Inflammatory macrophage (primary cell): ENCODE data around the gene WDR91.

Experiments used
- DNase-seq, 2 donors: peaks; one replicate each; pipeline ENCODE4 v3.0.0-alpha.2; 2020 to 2022

WDR91 gene

DNA sequence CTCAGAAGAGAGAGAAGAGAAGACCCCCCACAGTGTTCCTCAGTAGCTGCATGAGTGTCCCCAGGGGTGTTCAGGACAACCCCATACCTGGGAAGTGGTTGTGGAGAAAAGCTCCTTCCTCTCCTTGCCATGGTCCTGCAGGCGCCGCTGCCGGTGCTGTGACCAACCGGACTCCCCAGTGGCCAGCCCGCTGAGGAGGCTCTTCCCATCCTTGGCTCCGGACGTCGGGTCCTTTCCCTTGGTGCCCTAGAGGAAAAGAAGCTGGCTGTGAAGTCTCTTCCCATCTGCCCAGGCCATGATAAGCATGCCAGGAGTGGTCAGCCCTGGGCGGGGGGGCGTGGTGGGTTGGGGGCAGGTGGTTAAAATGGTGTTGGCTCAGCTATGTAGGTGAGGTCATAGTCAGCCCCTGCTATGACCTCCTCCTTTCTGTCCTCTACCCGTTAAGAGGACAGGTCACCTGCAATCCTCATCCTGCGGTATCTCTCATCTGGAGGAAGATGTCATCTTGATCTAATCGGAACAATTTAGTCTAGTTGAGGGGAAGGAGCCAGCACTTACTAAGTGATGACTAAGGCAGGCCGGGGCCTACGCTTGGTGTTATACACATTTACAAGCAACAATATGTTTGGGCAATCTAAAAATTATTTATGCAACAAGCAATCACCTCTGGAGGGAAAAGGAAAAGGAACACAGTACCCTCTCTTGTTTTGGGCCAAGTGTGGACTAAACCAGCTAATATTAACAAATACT, 13.2 kb downstream of the WDR91 start:
- no peak for DNase-seq

GRCh38 chr7:135197343-135197742, 14.0 kb downstream of the WDR91 start:
- no peak for DNase-seq

DNA sequence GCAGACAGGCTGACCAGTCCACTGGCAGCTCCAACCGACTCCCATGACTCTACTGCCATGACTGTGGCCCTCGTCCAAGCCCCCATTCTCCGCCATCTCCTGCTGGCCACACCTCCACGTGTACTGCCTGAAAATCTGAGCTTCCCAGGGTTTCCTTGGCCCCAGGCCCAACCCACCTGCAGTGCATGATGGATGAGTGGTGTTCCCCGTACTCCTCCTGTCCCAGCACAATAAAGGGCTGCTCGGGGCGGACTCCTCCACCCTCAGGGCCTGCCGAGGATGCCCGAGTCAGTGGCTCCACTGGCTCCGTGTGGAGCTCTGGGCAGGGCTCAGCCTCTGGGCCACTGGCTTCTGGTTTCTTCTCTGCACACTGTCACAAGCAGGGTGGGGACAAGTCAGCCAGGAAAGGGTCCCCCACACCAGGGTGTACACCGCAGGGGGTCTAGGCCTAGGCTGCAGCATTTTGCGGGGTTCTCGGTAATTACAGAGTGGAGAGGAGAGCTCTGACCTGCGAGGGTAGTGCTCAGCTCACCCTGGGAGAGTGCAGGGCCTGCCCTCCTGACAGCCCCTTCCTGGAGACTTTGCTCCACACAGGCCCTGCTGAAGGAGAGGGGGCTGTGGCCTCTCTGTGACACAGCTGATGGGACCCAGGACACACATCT, 15.2 kb downstream of the WDR91 start:
- DNase-seq: no peak

- no peak for DNase-seq
Observed at GRCh38 chr7:135195156-135195555, 16.2 kb downstream of the WDR91 start.

GRCh38 chr7:135194494-135195095, 16.7 kb downstream of the WDR91 start:
- DNase-seq: no peak

- no peak for DNase-seq
Observed at GRCh38 chr7:135193615-135194081, 17.7 kb downstream of the WDR91 start.

GRCh38 chr7:135192914-135193536, 18.3 kb downstream of the WDR91 start:
- DNase-seq: no peak

DNA sequence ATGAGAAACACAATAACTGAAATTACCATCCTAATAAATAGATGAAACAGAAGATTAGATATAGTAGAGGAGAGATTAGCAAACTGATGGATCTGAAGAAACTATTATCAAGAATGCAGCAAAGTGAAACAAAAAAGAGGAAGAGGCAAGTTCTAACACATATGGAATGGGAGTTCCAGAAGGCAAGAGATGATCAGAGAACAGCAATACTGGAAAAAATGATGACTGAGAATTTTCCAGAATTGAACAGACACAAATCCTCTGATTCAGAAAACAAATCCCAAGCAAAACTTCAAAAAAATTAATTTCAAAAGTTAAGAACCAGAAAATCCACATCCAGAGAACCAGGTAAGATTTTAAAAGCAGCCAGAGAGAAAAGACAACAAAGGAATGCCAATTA, 20.6 kb downstream of the WDR91 start:
- DNase-seq: no peak

GRCh38 chr7:135189961-135190360, 21.4 kb downstream of the WDR91 start:
- DNase-seq: no peak

GRCh38 chr7:135189221-135189662, 22.1 kb downstream of the WDR91 start:
- no peak for DNase-seq

- no peak for DNase-seq
Observed at GRCh38 chr7:135188298-135188984, 22.9 kb downstream of the WDR91 start.

DNA sequence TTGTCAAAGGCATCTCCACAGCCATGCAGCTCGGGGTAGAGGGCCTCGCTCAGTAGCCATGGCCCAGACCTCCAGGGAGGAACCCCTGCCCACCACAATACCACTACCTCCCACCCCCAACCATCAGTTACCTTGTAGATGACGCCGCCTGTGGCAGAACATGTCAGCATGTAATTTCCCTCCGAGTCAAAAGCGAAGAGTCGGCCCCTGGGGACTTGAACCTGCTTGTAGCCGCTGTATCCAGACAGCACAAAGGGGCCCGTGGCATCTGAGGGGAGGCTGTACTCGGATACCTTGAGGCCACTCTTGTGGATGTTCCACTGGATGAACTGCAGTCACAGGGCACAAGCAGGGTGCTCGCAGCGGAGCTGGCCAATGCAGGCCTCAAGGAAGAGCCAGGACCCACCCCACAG, 24.5 kb downstream of the WDR91 start:
- DNase-seq: no peak

DNA sequence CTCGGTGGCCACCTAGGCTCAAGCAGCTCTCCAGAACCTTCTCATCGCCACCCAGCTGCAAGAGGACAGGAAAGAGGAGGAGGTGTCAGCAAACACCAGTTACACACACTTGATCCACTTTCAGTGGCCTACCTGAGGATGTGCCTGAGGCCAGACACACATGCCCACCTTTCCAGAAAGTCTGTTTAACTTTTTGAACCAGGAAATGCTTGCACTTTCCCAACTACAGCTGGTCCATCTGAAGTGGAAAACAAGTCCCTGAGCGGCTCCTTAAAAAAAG, 25.1 kb downstream of the WDR91 start:
- DNase-seq: no peak

GRCh38 chr7:135185471-135186260, 25.7 kb downstream of the WDR91 start:
- DNase-seq: no peak

GRCh38 chr7:135184254-135184841, 27.0 kb downstream of the WDR91 start:
- DNase-seq: no peak

DNA sequence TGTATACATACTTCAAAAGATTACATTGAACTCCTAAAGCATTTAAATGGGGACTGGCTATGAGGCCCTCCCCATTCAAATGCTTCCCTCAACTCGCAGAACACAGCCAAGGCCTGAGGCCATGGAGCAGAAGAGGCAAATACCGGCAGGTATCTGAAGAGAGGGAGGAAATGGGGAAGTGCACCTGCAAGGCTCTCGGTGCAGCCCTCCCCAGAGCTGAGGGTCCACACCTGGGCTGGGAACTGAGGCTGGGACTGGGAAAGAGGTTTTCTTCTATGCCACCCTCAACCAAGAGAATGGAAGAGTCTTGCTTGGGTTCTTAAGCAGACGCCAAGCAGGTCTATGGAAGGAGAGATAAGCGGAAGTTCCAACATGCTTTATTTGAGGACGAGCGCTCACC, 27.8 kb downstream of the WDR91 start:
- DNase-seq: no peak

DNA sequence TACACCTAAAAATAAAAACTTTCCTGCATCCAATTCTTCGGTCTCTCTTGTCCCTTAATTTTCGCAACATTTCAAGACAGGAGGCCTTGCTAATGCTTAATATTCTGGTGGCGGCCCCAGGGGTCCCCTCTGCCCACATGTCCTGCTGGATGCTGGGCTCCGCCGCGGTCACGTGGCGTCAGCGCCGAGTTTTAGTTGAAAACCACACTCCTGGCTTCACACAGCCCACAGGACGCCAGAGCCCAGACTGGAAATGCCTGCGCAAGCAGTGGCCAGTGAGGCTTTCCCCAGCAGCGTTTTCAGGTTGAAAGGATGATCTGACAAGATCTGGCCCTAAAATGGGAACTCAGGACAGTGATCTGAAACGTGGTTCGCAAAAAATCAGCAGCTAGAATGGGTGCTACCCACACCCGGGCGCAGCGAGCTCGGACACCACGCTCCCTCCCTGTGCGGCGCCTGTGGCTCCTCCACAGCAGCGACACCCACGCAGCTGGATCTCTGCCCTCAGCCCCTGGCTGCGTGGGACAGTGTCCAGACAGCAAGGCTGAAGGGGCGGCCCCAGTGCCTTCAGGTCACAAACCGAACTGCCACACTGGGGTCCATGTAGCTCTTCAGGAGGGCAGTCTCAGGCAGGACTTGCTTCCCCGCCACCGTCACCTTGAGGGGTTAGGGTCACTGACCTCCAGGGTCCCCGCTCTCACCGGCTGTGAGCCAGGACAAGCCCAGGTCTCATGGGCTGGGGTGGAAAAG, 29.2 kb downstream of the WDR91 start:
- no peak for DNase-seq

GRCh38 chr7:135181261-135181928, 29.9 kb downstream of the WDR91 start:
- no peak for DNase-seq

DNA sequence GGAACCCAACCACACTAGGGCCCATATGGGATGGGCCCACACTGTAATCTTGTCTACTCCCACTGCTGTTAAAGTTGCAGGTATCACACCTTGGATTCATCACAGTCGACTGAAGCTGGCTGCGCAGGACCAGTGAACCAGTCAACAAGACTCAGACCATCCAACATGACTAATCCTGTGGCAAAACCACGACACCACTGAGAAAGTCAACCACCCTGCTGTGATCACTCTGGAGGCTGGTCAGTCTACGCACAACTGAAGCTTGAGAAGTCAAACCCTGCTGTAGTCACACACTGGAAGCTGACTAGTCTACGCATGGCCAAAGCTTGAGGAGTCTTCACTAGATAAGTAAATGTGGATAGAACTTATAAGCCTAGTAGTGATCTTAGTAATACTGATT, 31.2 kb downstream of the WDR91 start:
- DNase-seq: no peak

- DNase-seq: no peak
Observed at GRCh38 chr7:135179321-135179925, 31.9 kb downstream of the WDR91 start.
